WERI-Rb-1 (cell line): ENCODE measurements around the gene STPG3.

Experiments
- DNase-seq: peaks from one replicate; pipeline ENCODE4 v3.0.0-alpha.2; 2020
- H3K27ac ChIP-seq: fragments of 250-450 bp; sonication (Bioruptor Pico); 2 replicates; pipeline ENCODE4 v1.5.1; 2020; ENCODE audit warnings: mild to moderate bottlenecking, moderate library complexity
- H3K27me3 ChIP-seq: fragments of 250-450 bp; sonication (Bioruptor Pico); 2 replicates; pipeline ENCODE4 v1.5.1; 2021; ENCODE audit warnings: mild to moderate bottlenecking, low read depth, moderate library complexity; ENCODE audit not compliant: insufficient read depth, severe bottlenecking
- H3K36me3 ChIP-seq: fragments of 250-450 bp; sonication (Bioruptor Pico); 2 replicates; pipeline ENCODE4 v1.5.1; 2020; ENCODE audit warnings: mild to moderate bottlenecking, moderate library complexity
- H3K4me3 ChIP-seq: 2 replicates; pipeline ENCODE4 v1.5.1; 2011; ENCODE audit warnings: low read depth, mild to moderate bottlenecking, control low read depth, low read length
- H3K9me3 ChIP-seq: fragments of 250-450 bp; sonication (Bioruptor Pico); 2 replicates; pipeline ENCODE4 v1.5.1; 2021; ENCODE audit warnings: mild to moderate bottlenecking, moderate library complexity; ENCODE audit not compliant: severe bottlenecking
- TF ChIP-seq, protein P1 (sequence below): IDR thresholded peaks from 2 replicates; pipeline ENCODE4 v1.5.1; 2011; ENCODE audit warnings: low read depth, mild to moderate bottlenecking, control low read depth, inconsistent platforms, low read length

Gene STPG3

GRCh38 chr9:137299938-137300337 lies 48.9 kb downstream of the STPG3 start:
- TF ChIP-seq, protein P1, sequence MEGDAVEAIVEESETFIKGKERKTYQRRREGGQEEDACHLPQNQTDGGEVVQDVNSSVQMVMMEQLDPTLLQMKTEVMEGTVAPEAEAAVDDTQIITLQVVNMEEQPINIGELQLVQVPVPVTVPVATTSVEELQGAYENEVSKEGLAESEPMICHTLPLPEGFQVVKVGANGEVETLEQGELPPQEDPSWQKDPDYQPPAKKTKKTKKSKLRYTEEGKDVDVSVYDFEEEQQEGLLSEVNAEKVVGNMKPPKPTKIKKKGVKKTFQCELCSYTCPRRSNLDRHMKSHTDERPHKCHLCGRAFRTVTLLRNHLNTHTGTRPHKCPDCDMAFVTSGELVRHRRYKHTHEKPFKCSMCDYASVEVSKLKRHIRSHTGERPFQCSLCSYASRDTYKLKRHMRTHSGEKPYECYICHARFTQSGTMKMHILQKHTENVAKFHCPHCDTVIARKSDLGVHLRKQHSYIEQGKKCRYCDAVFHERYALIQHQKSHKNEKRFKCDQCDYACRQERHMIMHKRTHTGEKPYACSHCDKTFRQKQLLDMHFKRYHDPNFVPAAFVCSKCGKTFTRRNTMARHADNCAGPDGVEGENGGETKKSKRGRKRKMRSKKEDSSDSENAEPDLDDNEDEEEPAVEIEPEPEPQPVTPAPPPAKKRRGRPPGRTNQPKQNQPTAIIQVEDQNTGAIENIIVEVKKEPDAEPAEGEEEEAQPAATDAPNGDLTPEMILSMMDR, result no peak
- peaks cover 2% of the 10 kb centered on the region for H3K27me3 ChIP-seq
- DNase-seq, result peak; percentile 15
- H3K9me3 ChIP-seq, result no peaks in the 10 kb centered on the region
- peak overlapping the region; percentile 68 for H3K4me3 ChIP-seq
- H3K27ac ChIP-seq, result no peak overlapping the region
- peaks cover 10% of the 10 kb centered on the region for H3K36me3 ChIP-seq

DNA sequence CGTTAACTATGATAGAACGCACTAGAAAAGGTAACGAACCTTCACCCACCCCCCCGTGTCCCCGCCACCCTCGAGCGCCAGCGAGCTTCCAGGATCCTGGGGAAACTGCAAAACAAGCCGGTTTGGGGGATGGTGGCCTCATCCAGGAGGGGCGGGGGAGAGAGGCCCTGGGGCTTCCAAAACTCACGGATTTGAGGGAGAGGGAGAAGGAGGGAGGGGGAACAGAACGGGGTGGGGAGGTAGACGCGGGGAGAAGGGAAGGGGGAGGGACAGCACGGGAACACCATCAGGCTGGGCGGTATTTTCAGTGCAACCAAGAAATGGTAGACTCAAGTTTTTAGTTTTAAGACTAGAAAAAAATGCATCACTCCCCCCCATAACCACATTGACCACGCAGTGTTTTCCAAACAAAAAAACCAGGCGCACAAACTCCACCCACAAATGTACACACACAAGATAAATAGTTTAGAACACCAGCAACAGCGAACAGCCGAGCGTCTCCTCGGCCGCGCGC lies 49.5 kb downstream of the STPG3 start:
- Histone ChIP-seq H3K4me3 (peak overlapping the region; percentile 68), H3K27me3 (peaks cover 2% of the 10 kb centered on the region), H3K9me3 (no peaks in the 10 kb centered on the region), H3K36me3 (peaks cover 10% of the 10 kb centered on the region), H3K27ac (peak overlapping the region; percentile 56; the same call in 1 of the 2 replicates)
- DNase-seq, result peak; percentile 46
- TF ChIP-seq, protein P1, result no peak

GRCh38 chr9:137301081-137301947 lies 50.2 kb downstream of the STPG3 start:
- TF ChIP-seq, protein P1, result peak; percentile 44; the same call in 1 of the 2 replicates
- H3K27me3 ChIP-seq, result peaks cover 2% of the 10 kb centered on the region
- H3K36me3 ChIP-seq, result peaks cover 10% of the 10 kb centered on the region
- peak; percentile 59 for DNase-seq
- peak overlapping the region; percentile 72 for H3K27ac ChIP-seq
- H3K9me3 ChIP-seq, result no peaks in the 10 kb centered on the region
- H3K4me3 ChIP-seq, result peak overlapping the region; percentile 68

GRCh38 chr9:137302118-137302448 lies 51.0 kb downstream of the STPG3 start, which contains the start of gene NRARP:
Gene NRARP (minus strand): TSS chr9:137302271. CDS start chr9:137301928, 343 bp downstream.
- H3K36me3 ChIP-seq, result peaks cover 10% of the 10 kb centered on the region
- no peaks in the 10 kb centered on the region for H3K9me3 ChIP-seq
- DNase-seq, result peak; percentile 92
- no peaks in the 10 kb centered on the region for H3K27me3 ChIP-seq
- TF ChIP-seq, protein P1, result no peak
- peak within 1 kb of the TSS; percentile 78 for H3K27ac ChIP-seq
- H3K4me3 ChIP-seq, result peak within 1 kb of the TSS; percentile 68

DNA sequence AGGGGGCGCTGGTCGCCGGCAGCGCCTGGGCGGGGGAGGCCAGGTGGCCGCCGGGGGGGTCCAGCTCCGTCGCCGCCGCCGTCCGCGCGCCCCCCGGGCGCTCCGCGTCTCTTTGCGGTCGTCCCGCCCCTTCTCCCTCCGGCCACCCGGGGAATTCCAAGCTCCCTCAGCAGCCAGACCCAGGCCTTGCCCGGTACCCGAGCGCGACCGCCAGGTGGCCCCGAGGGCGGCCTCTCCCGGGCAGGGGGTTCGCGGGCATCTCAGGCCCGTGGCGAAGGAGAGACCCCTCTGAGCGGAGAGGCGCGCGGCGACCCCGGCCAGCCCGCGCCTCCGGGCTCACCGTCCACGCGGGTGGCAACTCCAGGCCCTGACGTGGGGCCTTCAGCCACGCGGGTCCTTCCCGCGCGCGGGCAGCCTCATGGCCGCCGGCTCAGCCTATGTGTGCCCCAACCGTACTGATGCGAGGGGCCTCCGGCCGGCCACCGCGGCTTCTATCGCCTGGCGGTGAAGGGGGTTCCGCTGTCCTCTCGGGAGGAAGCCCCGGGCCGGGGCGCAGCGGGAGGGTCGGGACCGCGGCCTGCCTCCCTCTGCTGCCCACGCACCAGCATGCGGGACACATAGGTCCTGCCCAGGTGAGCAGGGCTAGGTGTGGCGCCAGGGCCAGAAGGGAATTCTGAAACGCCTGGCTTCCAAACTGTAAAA lies 51.5 kb downstream of the STPG3 start:
- TF ChIP-seq, protein P1, result peak; percentile 59; the same call in 1 of the 2 replicates
- DNase-seq, result peak; percentile 26
- Histone ChIP-seq H3K27ac (peak overlapping the region; percentile 78), H3K4me3 (peak overlapping the region; percentile 60), H3K9me3 (no peaks in the 10 kb centered on the region), H3K36me3 (peaks cover 10% of the 10 kb centered on the region), H3K27me3 (no peaks in the 10 kb centered on the region)
